Liver (tissue), 3 donors: ENCODE results near the gene CCDC33.

Source experiments
- EGR1 ChIP-seq, 2 donors: IDR thresholded peaks; 2 replicates each; pipeline ENCODE4 v1.6.1; 2016 to 2018; ENCODE audit warnings: antibody characterized with exemption in 2 of 2, low read depth in 2 of 2
- JUND ChIP-seq, 2 donors: IDR thresholded peaks; 2 replicates each; pipeline ENCODE4 v1.6.1; 2016; ENCODE audit warnings: antibody characterized with exemption in 2 of 2
- SP1 ChIP-seq: IDR thresholded peaks from 2 replicates; pipeline ENCODE4 v1.6.1; 2018; ENCODE audit warnings: antibody characterized with exemption, mild to moderate bottlenecking
- TF ChIP-seq, protein P1 (sequence below): fragments of 150-350 bp; IDR thresholded peaks from 2 replicates; pipeline ENCODE4 v1.5.1; 2017; ENCODE audit warnings: improper control_type of control experiment, low read depth, low read length; ENCODE audit not compliant: missing input control
- donor health status: healthy.
- donor health status: healthy.

DNA sequence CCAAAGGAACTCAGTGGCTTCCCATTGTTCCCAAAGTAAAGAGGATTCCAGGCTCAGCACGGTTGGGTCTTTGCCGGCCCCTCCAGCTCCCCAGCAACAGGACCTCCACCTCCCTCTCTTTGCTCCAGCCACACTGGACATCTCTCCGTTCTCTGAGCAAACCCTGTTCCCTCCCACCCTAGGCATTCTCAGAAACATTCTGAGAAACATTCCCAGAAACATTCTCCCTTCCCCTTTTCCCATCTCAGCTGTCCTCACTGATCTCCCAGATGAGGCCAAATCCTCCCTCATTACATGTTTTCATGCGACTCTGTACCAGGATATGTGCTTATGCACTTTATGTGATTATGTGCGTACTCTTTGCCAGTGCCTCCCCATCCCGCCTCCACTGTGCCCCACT lies 14.1 kb downstream of the CCDC33 start:
- TF ChIP-seq, protein P1, sequence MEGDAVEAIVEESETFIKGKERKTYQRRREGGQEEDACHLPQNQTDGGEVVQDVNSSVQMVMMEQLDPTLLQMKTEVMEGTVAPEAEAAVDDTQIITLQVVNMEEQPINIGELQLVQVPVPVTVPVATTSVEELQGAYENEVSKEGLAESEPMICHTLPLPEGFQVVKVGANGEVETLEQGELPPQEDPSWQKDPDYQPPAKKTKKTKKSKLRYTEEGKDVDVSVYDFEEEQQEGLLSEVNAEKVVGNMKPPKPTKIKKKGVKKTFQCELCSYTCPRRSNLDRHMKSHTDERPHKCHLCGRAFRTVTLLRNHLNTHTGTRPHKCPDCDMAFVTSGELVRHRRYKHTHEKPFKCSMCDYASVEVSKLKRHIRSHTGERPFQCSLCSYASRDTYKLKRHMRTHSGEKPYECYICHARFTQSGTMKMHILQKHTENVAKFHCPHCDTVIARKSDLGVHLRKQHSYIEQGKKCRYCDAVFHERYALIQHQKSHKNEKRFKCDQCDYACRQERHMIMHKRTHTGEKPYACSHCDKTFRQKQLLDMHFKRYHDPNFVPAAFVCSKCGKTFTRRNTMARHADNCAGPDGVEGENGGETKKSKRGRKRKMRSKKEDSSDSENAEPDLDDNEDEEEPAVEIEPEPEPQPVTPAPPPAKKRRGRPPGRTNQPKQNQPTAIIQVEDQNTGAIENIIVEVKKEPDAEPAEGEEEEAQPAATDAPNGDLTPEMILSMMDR, result no peak
- TF ChIP-seq JUND (IDR thresholded peaks at IDR 0.05) (no peak), SP1 (no peak), EGR1 (IDR thresholded peaks at IDR 0.05; ENCODE audit: low read depth in 2 of 2) (no peak)
